HuH-7 (cell line): ENCODE data around the gene IKZF2.

Experiments used
- DNase-seq: peaks from one replicate; pipeline ENCODE4 v3.0.0; 2011; ENCODE audit warnings: low spot score

The IKZF2 gene

DNA sequence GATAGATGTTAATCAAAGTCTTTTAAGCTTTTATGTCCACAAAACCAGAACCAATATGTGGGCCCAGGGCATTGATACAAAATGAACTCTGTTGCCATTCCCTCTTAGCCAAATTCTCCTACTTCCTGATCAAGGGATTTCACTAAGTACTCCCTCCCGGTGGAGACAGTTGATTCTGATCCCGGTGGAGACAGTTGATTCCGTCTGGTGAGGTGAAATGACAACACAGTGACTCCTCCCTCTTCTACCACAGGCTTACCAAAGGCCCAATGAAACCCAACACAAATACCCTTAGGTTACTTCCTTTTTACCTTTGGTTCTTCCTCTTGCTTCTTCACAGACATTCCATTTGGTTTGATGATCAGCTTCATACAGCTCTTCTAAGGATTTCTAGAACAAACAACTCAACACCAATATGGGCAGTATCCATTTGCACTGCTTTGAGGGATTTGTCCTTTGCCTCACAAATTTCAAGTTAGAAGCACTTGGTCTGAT lies 153.8 kb downstream of the IKZF2 start:
- no peak for DNase-seq

DNA sequence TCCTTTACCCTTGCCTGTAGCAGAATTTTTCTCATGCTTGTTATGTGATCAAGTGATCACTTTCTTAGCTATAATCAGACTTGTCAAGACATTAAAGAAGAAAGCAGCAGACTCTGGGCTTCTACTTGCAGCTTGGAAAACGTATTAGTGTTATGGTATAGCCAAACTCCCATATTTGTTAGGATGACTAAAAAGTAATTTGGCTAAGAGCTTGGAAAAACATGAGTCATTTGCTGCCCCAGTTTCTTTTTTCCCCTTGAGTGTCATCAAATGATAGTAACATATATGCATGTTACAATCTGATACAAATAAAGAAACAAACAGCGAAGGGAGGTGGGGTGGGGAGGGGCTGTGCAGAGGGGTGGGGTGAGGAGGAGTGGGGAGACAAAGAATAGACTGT lies 155.5 kb downstream of the IKZF2 start:
- no peak for DNase-seq

DNA sequence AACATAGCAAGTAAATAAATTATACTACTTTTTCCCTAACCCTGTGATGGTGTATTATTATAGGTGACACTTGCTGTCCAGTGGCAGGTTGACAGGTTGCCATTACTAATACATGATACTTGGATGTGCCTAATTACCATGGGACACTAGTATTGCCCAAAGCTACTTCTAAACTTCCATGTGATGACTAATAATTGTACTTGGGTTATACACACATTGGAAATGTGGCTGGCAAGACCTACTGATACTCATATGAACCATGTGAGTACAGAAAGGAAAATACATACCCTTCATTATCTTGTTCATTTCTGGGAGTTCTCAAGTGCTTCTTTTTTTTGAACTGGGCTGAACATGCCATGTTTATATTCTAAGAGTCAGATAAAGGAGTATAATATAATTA lies 156.4 kb downstream of the IKZF2 start:
- no peak for DNase-seq

DNA sequence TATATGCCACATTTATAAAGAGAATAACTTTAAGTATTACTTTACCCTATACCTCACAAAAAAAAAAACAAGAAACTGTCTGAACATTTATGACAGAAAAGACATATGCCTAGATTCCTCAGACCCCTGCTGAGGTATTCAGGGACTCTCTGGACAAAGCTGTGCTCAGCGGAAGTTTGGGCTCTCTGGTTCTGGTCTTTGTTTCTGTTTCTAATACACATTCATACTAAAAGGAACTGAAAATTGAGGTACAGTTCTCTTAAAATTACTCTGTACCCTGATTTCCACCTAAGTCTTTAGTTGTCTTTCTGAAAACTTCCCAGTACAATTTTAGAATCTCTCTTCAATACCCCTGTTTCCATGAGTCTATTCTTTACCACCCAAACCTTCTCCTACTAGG lies 160.3 kb downstream of the IKZF2 start:
- DNase-seq = no peak

DNA sequence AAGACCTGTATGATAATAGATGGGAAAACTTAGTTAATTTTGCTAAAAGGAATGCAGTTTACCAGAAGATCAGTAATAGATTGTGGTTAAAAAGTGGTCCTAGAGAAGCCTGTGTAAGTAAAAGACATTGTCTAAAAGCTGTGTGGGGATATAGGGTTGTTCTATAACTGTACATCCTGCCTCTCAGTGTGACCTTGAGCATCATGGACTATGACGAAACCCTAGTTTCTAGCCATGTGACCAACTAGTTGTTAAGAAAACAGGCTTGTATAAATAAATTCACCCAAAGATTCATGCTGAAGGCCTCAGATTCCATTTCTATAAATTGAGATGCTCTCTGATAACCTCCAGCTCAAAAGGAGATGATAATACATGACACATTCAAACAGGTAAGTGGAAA lies 160.7 kb downstream of the IKZF2 start:
- no peak for DNase-seq

DNA sequence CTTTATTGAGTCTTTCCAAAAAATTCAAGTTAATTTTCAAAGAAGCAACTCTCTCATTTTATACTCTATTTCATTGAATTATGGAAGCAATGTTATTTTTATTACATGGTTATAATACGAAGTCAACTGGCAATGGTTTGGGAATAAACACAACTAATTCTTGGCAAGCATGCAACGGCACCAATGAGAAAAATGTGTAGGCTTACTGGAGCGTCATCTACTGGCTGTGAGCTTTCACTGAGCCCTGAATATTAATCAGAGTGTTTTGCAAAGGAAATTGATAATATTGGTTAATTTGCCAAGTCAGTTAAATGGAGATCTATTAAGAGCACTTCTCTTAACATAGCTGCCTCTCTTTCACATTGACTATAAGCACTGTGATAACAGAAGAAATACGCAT lies 163.9 kb downstream of the IKZF2 start:
- no peak for DNase-seq

DNA sequence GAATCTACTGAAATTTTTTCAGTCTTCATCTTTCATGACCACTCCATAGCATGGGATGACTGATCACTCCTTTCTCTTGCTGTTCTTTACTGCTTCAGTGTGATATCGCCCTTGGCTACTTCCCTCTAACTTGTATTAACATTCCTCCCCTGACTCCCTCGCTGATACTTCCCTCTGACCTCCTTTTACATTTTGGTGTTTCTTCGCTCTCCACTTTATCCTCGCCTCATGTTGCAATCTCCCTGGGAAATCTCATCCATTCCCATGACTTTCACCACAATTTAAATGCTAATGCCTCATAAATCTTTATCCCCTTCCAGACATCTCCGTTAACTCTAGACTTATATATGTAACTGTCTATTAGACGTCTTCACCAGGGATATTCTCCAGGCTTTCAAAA lies 167.3 kb downstream of the IKZF2 start:
- no peak for DNase-seq

DNA sequence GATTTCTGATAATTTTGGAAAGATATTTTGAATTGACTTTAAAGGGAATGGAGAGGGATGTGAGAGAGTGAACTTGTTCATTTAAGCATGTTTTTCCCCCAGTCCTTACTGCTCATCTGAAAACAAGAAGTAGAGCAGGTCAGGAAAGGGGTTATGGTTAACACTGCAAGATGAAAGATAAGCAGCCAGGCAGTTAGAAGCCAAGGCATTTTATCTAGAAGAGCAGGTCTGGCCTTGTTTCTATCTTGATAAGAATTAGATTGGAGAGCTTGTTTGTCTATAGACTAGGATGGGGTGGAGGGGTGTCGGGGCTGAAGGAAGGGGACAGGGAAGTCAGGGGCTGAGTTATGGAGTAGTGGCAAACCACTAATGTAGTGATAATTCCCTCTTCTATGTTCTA lies 171.6 kb downstream of the IKZF2 start:
- DNase-seq = no peak

DNA sequence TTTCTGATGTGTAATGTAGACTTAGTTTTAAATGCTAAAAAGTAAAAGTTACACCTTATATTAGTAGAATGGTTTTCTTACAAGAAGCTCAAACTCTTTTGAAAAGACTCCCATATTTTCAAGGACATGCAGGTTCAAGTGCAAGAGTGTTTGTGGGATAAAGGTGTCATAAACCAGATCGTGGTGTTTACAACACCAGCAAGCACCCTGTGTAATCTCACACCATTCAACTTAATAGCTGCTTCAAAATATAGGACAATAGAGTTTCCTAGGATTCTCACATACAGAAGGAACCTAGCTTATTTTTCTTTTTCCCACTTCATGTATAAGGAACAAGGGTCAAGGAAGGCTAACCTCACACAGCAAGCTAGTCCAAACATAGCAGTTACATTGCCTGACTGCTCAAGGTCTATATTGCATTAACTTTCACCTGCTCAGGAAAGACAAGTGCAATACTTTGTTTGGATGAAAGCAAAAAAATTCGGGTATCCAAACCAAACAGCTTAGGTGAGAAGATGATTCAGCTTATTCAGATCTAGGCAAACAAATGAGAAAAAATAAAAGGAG lies 172.3 kb downstream of the IKZF2 start:
- no peak for DNase-seq

DNA sequence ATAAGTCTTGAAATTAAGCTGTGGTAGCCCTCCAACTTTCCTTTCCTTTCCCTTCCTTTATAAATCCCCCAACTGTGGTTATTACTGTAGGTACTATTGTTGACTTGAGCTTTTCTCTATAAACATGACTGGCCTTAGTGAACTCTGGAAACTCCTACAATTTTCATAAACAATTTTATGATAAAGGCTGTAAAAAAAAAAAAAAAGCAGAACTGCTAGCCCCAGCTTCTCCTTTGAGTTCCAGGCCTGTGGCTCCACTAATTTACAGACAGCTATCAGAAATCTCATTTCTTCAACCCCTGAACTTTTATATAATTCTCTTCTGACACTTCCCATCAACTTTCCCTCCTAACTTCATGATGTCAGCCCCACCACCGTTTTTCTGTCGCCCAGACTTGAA lies 174.3 kb downstream of the IKZF2 start:
- DNase-seq = no peak

DNA sequence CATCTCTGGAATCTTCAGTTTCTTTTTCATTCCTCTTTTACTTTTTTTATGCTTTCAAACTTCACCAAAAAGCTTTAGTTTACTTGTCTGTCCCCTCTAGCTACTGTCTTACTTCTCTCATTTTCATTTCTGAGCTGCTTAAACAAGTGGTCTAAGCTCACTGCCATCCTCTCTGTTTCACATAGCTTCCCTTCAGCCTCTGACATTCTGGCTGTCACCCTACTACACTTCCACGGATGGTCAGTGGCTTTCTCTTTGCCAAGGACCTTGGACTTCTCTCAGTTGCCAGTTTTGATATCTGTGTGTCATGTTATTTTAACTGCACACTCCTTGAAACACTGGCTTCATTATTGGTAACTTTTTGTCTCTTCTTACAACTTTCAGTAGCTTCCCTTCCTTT lies 176.1 kb downstream of the IKZF2 start:
- DNase-seq = no peak

DNA sequence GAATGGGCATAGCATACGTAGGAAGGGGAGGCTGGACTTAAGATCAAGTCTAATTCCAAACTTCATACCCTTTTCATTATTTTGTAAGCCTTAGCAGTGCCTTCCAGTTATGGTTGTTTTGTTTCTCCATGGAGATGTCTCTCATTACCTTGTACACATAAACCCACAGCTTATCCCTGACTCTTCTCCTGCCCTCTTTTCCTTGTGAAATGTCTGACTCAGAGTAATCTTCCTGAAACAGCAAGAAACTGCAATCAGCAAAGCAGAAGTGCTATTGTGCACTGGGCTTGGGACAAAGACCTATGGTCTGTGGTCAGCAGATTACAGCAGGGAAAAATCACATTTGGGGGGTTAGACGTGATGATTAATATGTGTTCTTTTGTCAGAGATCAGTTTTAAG lies 176.7 kb downstream of the IKZF2 start:
- DNase-seq = no peak

DNA sequence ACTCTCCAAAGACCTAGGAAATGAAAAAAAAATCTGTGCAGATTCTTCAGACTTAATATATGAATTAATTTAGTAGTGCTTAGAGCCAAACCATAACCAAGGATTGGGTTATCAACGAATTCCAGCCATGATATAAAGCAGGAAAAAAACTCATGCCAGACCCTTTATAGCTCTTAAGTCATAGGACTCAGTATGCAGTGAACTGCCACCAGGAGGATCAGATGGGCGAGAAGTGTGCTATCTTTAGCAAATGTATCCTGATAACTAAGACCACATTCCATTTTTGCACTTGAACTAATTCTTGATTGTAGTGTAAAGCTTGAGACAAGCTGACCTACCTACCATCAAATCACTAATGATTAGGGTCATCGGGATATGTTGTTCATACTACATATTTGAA lies 178.1 kb downstream of the IKZF2 start:
- DNase-seq = no peak

DNA sequence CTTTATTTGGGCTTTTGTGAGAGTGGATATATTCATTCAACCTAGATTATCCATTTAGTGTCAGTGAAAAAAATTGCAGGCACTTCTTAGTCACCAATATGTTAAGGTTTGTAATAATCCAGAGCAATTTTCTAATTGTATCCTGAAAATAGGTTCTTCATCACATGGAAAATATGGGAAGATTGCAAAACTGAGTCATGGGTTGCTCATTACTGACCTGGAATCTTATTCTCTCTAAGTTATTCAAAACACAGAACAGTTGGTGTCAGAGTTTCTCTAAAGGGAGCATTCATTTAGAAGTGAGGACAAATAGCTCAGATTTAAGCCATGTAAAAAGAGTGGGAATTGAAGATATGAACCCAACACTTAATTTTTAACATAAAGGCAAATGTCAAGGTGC lies 181.3 kb downstream of the IKZF2 start:
- DNase-seq = no peak

DNA sequence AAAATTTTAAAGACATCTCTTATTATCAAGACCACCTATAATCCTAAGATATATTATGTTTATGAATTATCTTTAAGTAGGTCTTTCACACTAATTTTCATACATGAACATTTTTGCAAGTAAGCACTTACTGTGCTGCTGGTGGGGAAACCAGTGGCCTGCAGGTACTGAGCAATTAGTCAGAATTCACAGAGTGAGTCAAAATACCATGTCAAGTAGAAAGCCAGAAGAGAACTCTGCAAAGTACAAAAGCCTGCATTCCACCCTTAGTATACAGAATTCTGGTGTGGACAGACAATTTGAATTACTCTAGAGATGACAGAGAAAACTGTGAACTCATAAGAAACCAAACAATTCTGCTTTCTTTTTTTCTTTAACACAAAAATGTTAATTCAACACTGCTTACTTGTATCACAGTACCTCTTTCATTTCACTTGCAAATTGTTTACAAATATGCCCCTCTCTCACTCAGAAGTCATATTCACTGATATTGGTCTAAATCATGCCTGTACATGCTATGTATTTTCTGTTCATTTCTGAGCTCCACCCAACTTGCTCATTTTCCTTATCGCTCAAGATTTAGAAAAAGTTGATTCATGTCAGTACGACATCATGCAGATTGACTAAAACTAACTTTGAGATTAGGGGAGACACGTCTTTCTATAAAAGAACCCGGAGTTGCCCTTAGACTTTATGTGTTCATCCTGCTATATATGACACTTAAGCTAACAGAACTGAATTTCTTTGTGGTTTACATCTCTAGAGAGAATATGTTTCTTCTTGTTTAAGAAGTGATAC lies 182.9 kb downstream of the IKZF2 start:
- DNase-seq = no peak

DNA sequence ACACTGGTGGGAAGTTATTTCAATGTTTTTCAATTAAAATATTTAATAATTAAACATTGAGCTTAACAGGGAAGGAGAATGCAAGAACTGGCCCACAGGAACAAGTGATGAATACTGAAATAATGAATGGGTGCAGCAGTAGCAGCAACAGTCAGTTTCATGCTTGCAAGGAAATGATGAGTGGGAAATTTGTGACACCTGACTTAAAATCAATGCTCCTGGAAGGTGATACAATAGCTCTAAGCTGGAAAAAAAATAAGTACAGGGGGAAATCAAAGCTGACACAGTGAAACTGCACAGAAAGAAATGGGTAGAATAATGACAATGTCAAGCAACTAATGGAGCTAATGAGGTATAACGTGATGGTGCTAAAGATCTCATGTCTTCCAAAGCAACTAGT lies 184.5 kb downstream of the IKZF2 start:
- DNase-seq = no peak

DNA sequence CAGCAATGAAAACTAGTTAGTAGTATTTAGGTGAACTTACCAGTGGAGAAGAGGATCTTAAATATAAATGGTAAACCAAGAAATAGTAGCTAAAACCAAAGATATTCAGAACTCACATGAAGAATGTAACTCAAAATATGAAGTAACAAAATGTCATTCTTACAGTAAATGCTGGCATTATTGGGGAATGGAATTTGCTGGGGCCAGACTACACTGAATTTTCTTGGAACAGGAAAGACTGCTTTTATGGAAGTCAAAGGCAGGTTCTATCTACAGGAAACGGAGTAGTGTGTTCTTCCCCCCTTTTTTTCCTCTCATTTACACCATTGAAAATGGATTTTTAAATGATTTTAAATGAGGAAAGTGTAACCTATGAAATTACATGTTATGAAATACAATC lies 188.7 kb downstream of the IKZF2 start:
- DNase-seq = no peak

DNA sequence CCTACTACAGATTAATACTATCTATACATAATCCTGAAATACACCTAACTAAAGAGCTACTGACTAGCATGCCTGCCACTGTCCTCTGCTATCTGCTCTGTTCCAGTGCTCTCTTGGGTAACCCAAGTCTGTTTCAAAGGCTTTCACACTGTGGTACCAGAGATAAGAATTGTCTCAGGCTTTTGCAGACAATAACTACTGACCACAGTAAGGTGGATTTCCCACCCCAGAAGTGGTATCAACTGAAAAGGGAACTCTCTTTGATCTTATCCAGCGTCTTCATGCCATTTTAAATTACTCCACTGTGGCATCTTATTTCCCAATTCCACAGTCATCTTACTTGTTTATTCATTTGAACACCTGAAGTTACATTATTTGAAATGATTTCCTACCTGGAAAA lies 190.2 kb downstream of the IKZF2 start:
- no peak for DNase-seq

DNA sequence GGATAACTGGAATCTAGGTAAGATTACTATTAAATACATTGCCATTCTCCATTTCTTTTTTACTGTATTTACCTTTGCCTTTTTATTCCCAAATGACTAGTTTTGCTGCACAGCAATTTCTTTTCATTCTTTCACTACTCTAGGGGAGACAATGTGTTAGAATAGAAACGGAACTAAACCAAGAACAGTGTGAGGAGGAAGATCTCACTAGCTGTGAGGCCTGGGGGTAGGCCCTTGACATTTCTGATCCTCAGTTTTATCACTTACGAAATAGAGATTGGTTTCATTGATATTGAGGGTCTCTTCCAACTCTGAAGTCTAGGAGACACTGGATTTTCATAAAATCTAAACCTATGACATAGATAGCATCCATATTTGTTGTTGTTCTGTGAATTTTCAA lies 191.1 kb downstream of the IKZF2 start:
- no peak for DNase-seq

DNA sequence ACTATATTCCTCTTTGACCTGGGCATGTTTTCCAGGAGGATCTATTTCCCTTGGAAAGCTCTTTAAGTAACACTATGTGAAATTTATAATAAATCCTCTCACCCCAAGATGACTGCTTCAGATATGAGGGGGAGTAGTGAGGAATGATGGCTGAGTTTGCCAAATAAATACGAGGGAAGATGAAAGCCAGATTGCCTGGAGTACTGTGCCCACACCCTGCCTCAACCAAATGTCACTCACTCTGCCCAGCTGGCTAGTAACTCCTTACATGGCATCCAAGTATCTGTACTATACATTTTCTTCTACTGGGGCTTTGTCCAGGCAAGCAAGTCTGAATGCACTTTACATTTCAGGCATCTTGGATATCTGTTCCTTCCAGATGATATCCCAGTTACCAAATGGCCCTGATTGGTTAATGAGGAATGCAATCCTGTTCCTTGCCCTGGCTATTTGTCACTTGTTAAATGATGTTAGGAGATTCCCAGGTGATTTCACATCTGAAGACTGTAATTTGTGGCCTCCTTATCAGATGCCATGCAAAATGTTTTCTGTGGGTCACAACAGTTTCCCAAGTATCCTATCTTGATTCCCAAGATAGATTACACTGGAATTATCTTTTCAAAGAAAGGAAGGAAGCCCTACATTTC lies 191.8 kb downstream of the IKZF2 start:
- DNase-seq = no peak

DNA sequence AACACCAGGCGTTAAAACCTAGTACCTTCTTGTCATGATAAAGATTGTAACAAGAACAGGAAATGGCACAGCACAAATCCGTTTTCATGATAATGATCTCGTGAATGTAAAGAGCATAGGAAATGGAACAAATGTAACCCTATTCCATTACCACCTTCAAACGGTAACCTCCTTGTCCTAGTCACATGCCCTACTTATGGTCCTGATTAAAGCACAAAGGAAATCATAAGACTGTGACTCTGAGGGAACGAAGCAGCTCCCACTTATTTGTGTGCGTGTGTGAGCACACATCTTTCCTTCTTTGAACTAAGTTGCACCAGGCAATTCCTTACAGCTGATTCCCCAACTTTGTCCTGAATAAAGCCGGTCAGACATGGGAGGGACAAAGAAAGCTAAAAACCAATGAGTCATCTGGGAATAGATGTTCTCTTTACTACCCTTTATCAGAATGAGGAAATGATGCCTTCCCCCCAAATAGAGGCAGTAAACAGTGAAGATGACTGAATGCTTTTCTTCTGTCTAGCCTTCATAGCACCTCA lies 192.6 kb downstream of the IKZF2 start:
- DNase-seq = no peak

DNA sequence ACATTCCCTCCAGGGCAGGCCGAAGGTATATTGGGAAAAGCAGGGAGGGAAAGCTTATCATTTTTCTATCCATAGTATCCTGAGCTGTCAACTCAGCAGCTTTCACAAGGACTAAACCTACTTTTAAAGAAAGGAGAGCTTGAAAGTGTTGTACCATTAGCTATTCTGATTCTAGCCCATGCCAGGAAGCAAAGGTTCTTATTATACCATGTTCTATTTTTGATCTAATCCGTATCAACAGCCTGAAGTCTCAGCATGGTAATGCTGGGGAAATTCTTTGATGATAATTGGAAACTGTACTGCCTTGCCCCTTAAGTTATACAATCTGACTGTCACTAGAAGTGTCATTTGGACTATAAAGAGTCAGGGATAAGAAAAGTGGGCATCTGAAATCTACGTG lies 193.3 kb downstream of the IKZF2 start:
- no peak for DNase-seq

DNA sequence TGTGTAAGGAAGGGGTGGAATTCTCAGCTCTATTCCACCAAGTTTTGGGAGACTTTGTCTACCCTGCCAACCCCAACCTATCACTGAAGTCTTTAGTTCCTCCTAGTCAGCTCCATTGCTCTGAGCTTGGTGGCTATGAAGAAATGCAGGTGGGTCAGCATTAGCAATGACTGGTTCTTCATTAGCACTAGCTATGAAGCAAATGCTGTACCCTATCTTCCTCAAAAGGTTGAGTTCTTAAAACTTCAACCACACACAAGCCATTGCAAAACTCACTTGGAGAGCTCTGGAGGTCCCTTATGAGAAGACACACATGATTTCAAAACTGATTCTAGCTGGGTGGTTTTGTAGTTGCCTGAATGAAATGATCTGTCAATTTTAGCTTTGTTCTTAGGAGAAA lies 193.8 kb downstream of the IKZF2 start:
- no peak for DNase-seq
